ENCODE data around the gene GNAI3. TPM values are rescaled to one million over a fixed set of nuclear protein-coding genes. Genes with fewer than 3 reads are reported as not detected.

GNAI3 gene
- total RNA-seq, 4 donors from 2014 or later: 7.4 to 9.8 (median 8.3) TPM

DNA sequence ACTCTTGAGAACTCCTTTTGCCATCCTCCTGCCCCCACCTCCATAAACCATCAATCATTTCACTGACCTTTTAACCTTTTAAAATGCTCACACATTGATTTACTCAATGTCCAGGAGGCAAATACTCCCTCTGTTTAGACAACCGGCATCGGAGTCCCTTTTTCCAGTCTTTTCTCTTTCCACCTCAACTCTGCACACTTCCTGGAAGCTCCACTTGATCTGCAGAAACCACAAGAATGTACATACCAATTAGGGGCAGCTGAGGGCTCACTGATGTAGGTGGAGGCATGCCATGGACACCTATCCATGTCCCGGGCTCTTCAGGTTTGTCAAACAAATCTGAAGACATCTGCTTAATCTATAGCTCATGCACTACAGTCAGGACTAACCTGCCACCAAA lies 33.6 kb upstream of the GNAI3 start:
- no peak for DNase-seq (ENCODE audit: low spot score)
- ATAC-seq (ENCODE audit: low FRiP score): no peak
- TF ChIP-seq, protein P1, sequence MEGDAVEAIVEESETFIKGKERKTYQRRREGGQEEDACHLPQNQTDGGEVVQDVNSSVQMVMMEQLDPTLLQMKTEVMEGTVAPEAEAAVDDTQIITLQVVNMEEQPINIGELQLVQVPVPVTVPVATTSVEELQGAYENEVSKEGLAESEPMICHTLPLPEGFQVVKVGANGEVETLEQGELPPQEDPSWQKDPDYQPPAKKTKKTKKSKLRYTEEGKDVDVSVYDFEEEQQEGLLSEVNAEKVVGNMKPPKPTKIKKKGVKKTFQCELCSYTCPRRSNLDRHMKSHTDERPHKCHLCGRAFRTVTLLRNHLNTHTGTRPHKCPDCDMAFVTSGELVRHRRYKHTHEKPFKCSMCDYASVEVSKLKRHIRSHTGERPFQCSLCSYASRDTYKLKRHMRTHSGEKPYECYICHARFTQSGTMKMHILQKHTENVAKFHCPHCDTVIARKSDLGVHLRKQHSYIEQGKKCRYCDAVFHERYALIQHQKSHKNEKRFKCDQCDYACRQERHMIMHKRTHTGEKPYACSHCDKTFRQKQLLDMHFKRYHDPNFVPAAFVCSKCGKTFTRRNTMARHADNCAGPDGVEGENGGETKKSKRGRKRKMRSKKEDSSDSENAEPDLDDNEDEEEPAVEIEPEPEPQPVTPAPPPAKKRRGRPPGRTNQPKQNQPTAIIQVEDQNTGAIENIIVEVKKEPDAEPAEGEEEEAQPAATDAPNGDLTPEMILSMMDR (IDR thresholded peaks at IDR 0.05): no peak

DNA sequence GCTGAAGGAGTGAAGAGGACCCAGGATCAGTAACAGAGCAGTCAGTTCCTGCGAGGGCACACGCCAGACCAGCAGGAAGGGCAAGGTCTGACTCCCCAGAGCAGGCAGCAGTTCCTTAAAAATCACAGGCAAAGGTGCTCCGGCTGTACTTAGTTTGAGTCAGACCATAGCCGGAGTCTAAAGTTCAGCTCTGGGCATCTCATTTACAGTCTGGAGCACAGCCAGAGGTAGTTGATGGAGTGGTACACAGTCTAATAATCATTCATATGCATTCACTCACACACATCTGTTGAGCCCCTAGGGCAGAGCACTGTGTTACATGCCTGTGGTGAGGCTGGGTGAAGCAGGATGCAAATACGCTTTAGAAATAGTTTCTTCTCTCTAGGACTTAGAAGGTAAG lies 31.5 kb upstream of the GNAI3 start:
- no peak for ATAC-seq (ENCODE audit: low FRiP score)
- no peak for DNase-seq (ENCODE audit: low spot score)
- TF ChIP-seq, protein P1 (IDR thresholded peaks at IDR 0.05): no peak

DNA sequence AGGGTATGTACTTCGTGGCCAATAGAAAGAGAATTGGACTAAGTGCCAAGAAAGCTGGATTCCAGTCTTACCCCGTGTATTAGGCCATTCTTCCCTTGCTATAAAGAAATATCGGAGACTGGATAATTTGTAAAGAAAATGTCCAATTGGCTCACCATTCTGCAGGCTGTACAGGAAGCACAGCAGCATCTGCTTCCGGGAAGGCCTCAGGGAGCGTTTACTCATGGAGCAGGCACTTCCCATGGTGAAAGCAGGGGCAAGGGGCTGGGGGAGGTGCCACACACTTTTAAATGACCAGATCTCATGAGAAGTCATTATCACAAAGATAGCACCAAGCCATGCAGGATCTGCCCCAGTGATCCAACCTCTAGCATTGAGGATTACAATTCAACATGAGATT lies 31.1 kb upstream of the GNAI3 start:
- ATAC-seq (ENCODE audit: low FRiP score) (no peak), DNase-seq (ENCODE audit: low spot score) (no peak)
- TF ChIP-seq, protein P1 (IDR thresholded peaks at IDR 0.05): no peak

DNA sequence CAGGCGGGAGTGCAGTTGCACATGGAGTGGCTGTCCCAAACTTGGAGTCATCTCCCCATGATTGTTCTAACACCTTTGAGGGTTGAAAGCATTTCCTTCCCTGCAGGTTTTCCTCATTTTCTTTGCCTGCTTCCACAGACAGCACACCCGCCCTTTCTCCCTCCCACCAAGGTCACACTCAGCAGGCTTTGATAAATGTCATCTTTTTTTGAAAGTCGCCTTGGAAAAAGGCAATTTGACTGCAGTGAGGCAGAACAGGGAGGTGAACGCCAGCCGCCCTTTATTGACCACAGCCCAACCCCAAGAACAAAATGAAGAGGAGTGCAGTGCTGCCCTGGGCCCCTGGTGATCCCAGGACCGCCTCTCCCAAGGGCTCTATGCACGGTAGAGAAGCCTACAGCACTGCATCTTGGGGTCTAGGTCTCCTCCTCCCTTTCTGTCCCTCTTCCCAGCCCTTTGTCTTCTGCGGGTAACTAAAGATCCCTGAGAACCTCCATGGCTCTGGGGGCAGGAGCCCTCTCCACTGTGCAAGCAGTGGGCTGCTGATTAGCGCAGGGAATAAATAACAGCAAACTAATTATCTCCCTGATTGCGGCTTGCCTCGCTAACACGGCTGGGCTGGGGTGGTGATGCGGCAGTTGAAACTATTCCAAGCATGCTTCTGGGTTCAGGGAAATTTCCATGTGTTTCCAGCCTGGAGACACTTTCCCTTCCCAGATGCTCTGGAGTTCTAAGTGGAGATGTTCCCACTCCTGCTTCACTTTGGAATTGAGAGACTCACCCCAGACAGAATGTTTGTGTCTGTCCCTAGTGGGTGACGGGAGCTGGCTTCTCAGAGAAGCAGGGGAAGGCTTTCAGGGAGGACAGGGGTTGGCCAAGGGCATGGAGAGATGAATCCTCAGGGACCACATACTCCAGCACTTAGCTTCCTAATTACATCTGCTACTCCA lies 27.1 kb upstream of the GNAI3 start:
- TF ChIP-seq, protein P1 (IDR thresholded peaks at IDR 0.05): no peak
- no peak for DNase-seq (ENCODE audit: low spot score)
- no peak for ATAC-seq (ENCODE audit: low FRiP score)

DNA sequence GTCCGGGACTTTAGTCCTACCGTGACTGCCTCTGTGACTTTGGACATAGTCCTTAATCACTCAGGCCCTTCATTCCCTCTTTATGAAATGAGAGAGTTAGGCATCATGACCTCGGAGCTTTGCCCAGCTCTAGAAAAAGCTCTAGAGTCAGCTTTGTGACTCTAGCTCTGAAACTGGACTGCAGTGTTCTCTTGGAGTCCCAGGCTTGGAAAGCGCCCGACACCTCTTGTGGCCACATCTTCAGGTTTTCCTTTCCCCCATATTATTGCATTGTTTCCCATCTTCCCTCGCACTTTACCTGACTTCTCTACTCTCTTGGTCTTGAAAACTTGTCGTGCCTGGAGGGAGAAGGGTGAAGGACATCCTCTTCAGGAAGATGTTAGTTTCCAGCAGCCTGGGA lies 26.4 kb upstream of the GNAI3 start:
- ATAC-seq (ENCODE audit: low FRiP score): no peak
- TF ChIP-seq, protein P1 (IDR thresholded peaks at IDR 0.05): no peak
- no peak for DNase-seq (ENCODE audit: low spot score)

- no peak for ATAC-seq (ENCODE audit: low FRiP score)
- TF ChIP-seq, protein P1 (IDR thresholded peaks at IDR 0.05): no peak
- DNase-seq (ENCODE audit: low spot score): no peak
Observed at GRCh38 chr1:109523706-109524105, 24.7 kb upstream of the GNAI3 start.
